Rectal smooth muscle tissue (tissue), 1 donor: ENCODE results near the gene XKR3.
"Not testable (repeated sequence)": the region's sequence is repeated elsewhere in the genome, so short reads cannot be mapped to it uniquely, and the experiment has no call there.

Experiments used
- H3K27ac ChIP-seq: one replicate; pipeline ENCODE4 v1.7.0; 2013; ENCODE audit warnings: low read depth, low read length, inconsistent platforms
- H3K27me3 ChIP-seq: one replicate; pipeline ENCODE4 v1.7.0; 2013; ENCODE audit warnings: low read length; ENCODE audit not compliant: control insufficient read depth, insufficient read depth
- H3K36me3 ChIP-seq: one replicate; pipeline ENCODE4 v1.7.0; 2013; ENCODE audit warnings: low read length; ENCODE audit not compliant: control insufficient read depth, insufficient read depth
- H3K4me1 ChIP-seq: one replicate; pipeline ENCODE4 v1.7.0; 2013; ENCODE audit warnings: low read length; ENCODE audit not compliant: control insufficient read depth, insufficient read depth
- H3K4me3 ChIP-seq: one replicate; pipeline ENCODE4 v1.7.0; 2013; ENCODE audit warnings: low read length
- H3K9ac ChIP-seq: one replicate; pipeline ENCODE4 v1.7.0; 2013; ENCODE audit warnings: low read length

Gene XKR3

GRCh38 chr22:16774911-16775500 is 50.2 kb downstream of the XKR3 start:
- H3K9ac ChIP-seq = no peak overlapping the region
- H3K27ac ChIP-seq = no peak overlapping the region
- H3K4me1 ChIP-seq = no peaks in the 10 kb centered on the region
- H3K36me3 ChIP-seq = no peaks in the 10 kb centered on the region
- H3K27me3 ChIP-seq = no peaks in the 10 kb centered on the region
- no peak overlapping the region for H3K4me3 ChIP-seq

- not testable (repeated sequence) for H3K27ac ChIP-seq, H3K4me3 ChIP-seq, H3K9ac ChIP-seq, H3K27me3 ChIP-seq, H3K36me3 ChIP-seq, H3K4me1 ChIP-seq
Observed at GRCh38 chr22:16771569-16771968, 53.6 kb downstream of the XKR3 start.

GRCh38 chr22:16767927-16768326 is 57.3 kb downstream of the XKR3 start:
- not testable (repeated sequence) for H3K27ac ChIP-seq, H3K27me3 ChIP-seq, H3K4me3 ChIP-seq, H3K36me3 ChIP-seq, H3K4me1 ChIP-seq, H3K9ac ChIP-seq

- not testable (repeated sequence) for H3K27me3 ChIP-seq, H3K4me3 ChIP-seq, H3K36me3 ChIP-seq, H3K9ac ChIP-seq, H3K4me1 ChIP-seq, H3K27ac ChIP-seq
Observed at GRCh38 chr22:16762224-16762623, 63.0 kb downstream of the XKR3 start.

- not testable (repeated sequence) for H3K9ac ChIP-seq, H3K36me3 ChIP-seq
Observed at GRCh38 chr22:16760416-16760815, 64.8 kb downstream of the XKR3 start.

GRCh38 chr22:16749282-16749681 is 75.9 kb downstream of the XKR3 start:
- not testable (repeated sequence) for H3K36me3 ChIP-seq, H3K27me3 ChIP-seq, H3K4me1 ChIP-seq, H3K27ac ChIP-seq, H3K4me3 ChIP-seq, H3K9ac ChIP-seq

More at GRCh38 chr22:16760416-16760815, 64.8 kb downstream of the XKR3 start:
- not testable (repeated sequence) for H3K27ac ChIP-seq, H3K4me3 ChIP-seq, H3K27me3 ChIP-seq, H3K4me1 ChIP-seq

GRCh38 chr22:16748160-16748929 is 76.9 kb downstream of the XKR3 start:
- H3K27me3 ChIP-seq, H3K27ac ChIP-seq, H3K4me1 ChIP-seq, H3K36me3 ChIP-seq, H3K4me3 ChIP-seq, H3K9ac ChIP-seq: not testable (repeated sequence)

GRCh38 chr22:16747266-16748159 is 77.7 kb downstream of the XKR3 start:
- H3K9ac ChIP-seq, H3K4me1 ChIP-seq, H3K4me3 ChIP-seq, H3K27me3 ChIP-seq, H3K27ac ChIP-seq, H3K36me3 ChIP-seq: not testable (repeated sequence)

- not testable (repeated sequence) for H3K4me3 ChIP-seq, H3K36me3 ChIP-seq, H3K27ac ChIP-seq, H3K4me1 ChIP-seq, H3K9ac ChIP-seq, H3K27me3 ChIP-seq
Observed at GRCh38 chr22:16734271-16734670, 90.9 kb downstream of the XKR3 start.
